Body of pancreas (tissue), 4 donors: Measurements from ENCODE around the gene GIPC1. TPM values are rescaled to one million over a fixed set of nuclear protein-coding genes. Genes with fewer than 3 reads are reported as not detected.

Source experiments
- ATAC-seq: fragments of 150-250 bp; one replicate; pipeline ENCODE4 v1.9.1; 2016
- DNase-seq, 4 donors: peaks; one replicate each; pipeline ENCODE4 v3.0.0-alpha.2; 2019
- H3K27ac ChIP-seq, 4 donors: fragments of 200-600 bp; sonication (generic); 1 replicate in 3 of 4; 2 replicates in 1 of 4; pipeline versions ENCODE4 v1.5.1 to v1.6.1; 2016 to 2019; ENCODE audit warnings: mild to moderate bottlenecking in 1 of 4, mixed read lengths in 1 of 4, moderate library complexity in 1 of 4
- H3K27me3 ChIP-seq, 2 donors: fragments of 200-600 bp; sonication (generic); one replicate each; pipeline ENCODE4 v1.6.0; 2016; ENCODE audit warnings: mild to moderate bottlenecking in 1 of 2
- H3K36me3 ChIP-seq, 2 donors: fragments of 200-600 bp; sonication (generic); replicated peaks in 1 of 2; 2 replicates each; pipeline ENCODE4 v1.5.1; 2016; ENCODE audit warnings: low read depth in 2 of 2; ENCODE audit not compliant: insufficient read depth in 1 of 2
- H3K4me1 ChIP-seq: fragments of 200-600 bp; sonication (generic); one replicate; pipeline ENCODE4 v1.6.0; 2016
- H3K4me3 ChIP-seq, 2 donors: fragments of 200-600 bp; sonication (generic); 1 replicate in 1 of 2; 2 replicates in 1 of 2; pipeline ENCODE4 v1.5.1; 2016 to 2019
- H3K9me3 ChIP-seq, 3 donors: fragments of 200-600 bp; sonication (generic); 1 replicate in 2 of 3; 2 replicates in 1 of 3; pipeline ENCODE4 v1.5.1; 2016
- POLR2A ChIP-seq, 3 donors: fragments of 450-650 bp; IDR thresholded peaks; one replicate each; pipeline ENCODE4 v1.6.1; 2016; ENCODE audit warnings: antibody characterized with exemption in 3 of 3, mild to moderate bottlenecking in 2 of 3
- WGBS, 2 donors: methylation state at CpG; one replicate each; pipeline ENCODE4 v1.1.5; 2017; 5-methylcytosine and 5-hydroxymethylcytosine counted together
- intact Hi-C: fragments of 100-400 bp; cut with DNase I; formaldehyde crosslinking; loops from one replicate; pipeline ENCODE4 v1.15.1; 2023
- microRNA counts, 2 donors: library from miRNA; unstranded; fragments of <30 nt; microRNA quantifications; one replicate each; lab custom pipeline; 2017
- microRNA-seq, 2 donors: library from miRNA; unstranded; fragments of <30 nt; microRNA quantifications; one replicate each; pipeline ENCODE4, GENCODE V29; 2016; ENCODE audit warnings: borderline number of aligned reads in 2 of 2, borderline replicate concordance in 2 of 2
- small RNA-seq: library from RNA; depleted of rRNA; stranded (forward); fragments of <200 nt; gene quantifications from one replicate; pipeline ENCODE3, GENCODE V24; 2016
- total RNA-seq, 2 donors: library from RNA; depleted of rRNA; stranded (reverse); fragments of >200 nt; gene quantifications; one replicate each; pipeline ENCODE4 v1.1.0, GENCODE V29; 2016
- TF ChIP-seq, protein P1 (sequence below), 7 experiments: fragments of 450-650 bp in 4 of 7; fragments of 200-600 bp in 3 of 7; sonication (generic) in 3 of 7; IDR thresholded peaks; one replicate each; pipeline ENCODE4 v1.5.1; 2016 to 2019; ENCODE audit warnings: antibody characterized with exemption in 7 of 7

GIPC1 gene
- total RNA-seq, 2 donors from 2014 or later: 34.5 to 120 TPM

- H3K27ac ChIP-seq: no peak overlapping the region
- ATAC-seq: no peak
Measured at GRCh38 chr19:14428882-14429416, 67.0 kb downstream of the GIPC1 start.

More at GRCh38 chr19:14428882-14429416, 67.0 kb downstream of the GIPC1 start:
- WGBS, 2 donors: 50 to 56% methylated on average over 4 of the region's 4 CpGs
- Histone ChIP-seq H3K9me3 (no peaks in the 10 kb centered on the region), H3K4me1 (peaks cover 18% of the 10 kb centered on the region), H3K27me3 (no peaks in the 10 kb centered on the region), H3K36me3 (no peaks in the 10 kb centered on the region), H3K4me3 (no peak overlapping the region)
- intact Hi-C loops: no loop called here
- no peak for DNase-seq
- TF ChIP-seq, protein P1, sequence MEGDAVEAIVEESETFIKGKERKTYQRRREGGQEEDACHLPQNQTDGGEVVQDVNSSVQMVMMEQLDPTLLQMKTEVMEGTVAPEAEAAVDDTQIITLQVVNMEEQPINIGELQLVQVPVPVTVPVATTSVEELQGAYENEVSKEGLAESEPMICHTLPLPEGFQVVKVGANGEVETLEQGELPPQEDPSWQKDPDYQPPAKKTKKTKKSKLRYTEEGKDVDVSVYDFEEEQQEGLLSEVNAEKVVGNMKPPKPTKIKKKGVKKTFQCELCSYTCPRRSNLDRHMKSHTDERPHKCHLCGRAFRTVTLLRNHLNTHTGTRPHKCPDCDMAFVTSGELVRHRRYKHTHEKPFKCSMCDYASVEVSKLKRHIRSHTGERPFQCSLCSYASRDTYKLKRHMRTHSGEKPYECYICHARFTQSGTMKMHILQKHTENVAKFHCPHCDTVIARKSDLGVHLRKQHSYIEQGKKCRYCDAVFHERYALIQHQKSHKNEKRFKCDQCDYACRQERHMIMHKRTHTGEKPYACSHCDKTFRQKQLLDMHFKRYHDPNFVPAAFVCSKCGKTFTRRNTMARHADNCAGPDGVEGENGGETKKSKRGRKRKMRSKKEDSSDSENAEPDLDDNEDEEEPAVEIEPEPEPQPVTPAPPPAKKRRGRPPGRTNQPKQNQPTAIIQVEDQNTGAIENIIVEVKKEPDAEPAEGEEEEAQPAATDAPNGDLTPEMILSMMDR (IDR thresholded peaks at IDR 0.05): no peak
- TF ChIP-seq POLR2A (IDR thresholded peaks at IDR 0.05): no peak

MicroRNAs encoded within 50 kb of the gene (microRNA counts, 767-probe panel; counts per million panel counts)
- microRNA hsa-miR-639 (lab: Ali Mortazavi, UCI): 0 to 736 counts per million in 2 donors

Small RNA genes within 50 kb of the gene (microRNA-seq; reads per million reads assigned to microRNA genes)
- gene MIR639: 0 to 2.7 reads per million in 2 donors

Small RNA genes within 50 kb of the gene (small RNA-seq; reads per million reads assigned to genes)
- not detected for gene SNRPGP15

Other genes with a start within 250 kb of the GIPC1 start
- gene ADGRE5, start 114.7 kb downstream of the GIPC1 start, total RNA-seq: 10 to 100 TPM; 11.5 to 24.6 TPM
- 10 to 100 TPM; 32.4 to 86.7 TPM for gene DDX39A, start 76.8 kb downstream of the GIPC1 start, total RNA-seq
- 10 to 100 TPM; 82.5 to 83.4 TPM for gene PKN1, start 62.8 kb downstream of the GIPC1 start, total RNA-seq
- gene PTGER1, start 20.8 kb downstream of the GIPC1 start, total RNA-seq: 1 to 10 TPM in 1 of 2 donors, not detected in 1; 3.6 TPM
- 10 to 100 TPM; 24.4 to 33.2 TPM for gene DNAJB1, start 22.3 kb upstream of the GIPC1 start, total RNA-seq
- 10 to 100 TPM; 26.2 to 28.7 TPM for gene TECR, start 33.5 kb upstream of the GIPC1 start, total RNA-seq
- gene NDUFB7, start 75.9 kb upstream of the GIPC1 start, total RNA-seq: 100 to 1,000 TPM; 121 to 206 TPM
- not detected for gene CLEC17A, start 87.0 kb upstream of the GIPC1 start, total RNA-seq
- not detected for gene ADGRE3, start 178.7 kb upstream of the GIPC1 start, total RNA-seq
- gene ZNF333, start 193.9 kb upstream of the GIPC1 start, total RNA-seq: 10 to 100 TPM; 14.2 to 18.2 TPM